GM11168 (cell line): Measurements from ENCODE around the gene PIK3C2G.

Experiments used
- in situ Hi-C: fragments of 300-500 bp; cut with MboI; formaldehyde crosslinking; loops from one replicate; pipeline ENCODE4 v1.12.0; 2022; ENCODE audit warnings: low sequenced_read_pairs; ENCODE audit not compliant: unreplicated experiment

PIK3C2G gene

DNA sequence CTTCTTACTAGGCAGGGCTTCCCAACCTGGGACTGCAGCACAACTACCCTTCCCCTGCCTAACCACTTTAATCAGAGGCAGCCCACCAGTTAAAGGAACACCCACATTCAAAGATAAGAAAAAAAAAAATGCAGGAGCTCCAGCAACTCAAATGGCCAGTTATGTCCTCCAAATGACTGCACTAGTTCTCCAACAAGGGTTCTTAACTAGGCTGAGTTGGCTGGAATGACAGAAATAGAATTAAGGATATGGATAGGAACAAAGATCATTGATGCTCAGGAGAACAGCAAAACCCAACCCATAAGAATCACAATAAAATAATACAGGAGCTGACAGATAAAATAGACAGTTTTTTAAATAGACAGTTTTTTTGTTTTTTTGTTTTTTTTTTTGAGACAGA lies 322.3 kb downstream of the PIK3C2G start:
- in situ Hi-C loops, result no loop called here

DNA sequence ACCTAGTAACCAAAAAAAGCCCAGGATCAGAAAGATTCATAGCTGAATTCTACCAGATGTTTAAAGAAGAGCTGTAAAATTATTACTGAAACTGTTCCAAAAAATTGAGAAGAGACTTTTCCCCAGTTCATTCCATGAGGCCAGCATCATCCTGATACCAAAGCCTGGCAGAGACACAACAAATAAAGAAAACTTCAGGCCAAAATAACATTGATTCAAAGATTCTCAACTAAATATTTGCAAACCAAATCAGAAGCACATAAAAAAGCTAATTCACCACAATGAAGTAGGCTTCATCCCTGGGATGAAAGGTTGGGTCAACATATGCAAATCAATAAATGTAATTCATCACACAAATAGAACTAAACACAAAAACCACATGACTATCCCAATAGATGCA lies 325.3 kb downstream of the PIK3C2G start:
- in situ Hi-C loops, result no loop called here

DNA sequence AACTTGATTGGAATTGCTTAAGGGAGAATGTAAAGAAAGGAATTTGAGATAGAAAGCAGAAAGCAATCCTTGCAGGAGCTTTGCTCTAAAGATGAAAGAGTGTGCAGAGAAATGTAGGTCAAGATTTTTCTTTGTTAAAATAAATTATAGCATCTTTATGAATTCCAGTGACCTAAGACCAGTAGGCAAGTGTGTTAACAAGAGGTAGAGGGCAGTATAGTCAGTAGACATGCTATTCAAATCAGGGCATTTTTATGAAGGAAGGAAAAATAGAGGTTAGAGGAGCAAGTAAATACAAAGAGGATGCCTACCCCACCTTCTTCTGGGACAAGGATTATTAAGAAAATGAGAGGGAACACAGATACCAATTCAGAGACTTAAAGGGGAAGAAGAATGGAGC lies 328.0 kb downstream of the PIK3C2G start:
- in situ Hi-C loops, result no loop called here

DNA sequence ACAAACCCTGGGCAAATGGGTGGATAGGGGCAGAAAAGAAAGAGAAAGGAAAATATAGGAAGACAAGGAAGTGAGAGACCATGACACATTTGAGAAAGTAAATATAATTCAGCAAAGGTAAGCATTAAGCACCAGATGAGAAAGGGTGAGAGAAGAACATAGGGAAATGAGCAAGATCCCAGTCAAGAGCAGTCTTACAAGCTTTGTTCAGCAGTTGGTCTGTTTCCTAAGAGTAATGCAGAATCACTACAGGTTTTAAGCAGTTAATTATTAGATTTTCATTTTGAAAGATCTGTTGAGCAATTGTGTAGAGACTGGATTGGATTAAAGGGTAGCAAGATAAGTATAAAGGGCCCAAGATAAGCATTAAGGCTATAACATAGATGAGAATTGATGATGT lies 330.2 kb downstream of the PIK3C2G start:
- in situ Hi-C loops, result no loop called here

DNA sequence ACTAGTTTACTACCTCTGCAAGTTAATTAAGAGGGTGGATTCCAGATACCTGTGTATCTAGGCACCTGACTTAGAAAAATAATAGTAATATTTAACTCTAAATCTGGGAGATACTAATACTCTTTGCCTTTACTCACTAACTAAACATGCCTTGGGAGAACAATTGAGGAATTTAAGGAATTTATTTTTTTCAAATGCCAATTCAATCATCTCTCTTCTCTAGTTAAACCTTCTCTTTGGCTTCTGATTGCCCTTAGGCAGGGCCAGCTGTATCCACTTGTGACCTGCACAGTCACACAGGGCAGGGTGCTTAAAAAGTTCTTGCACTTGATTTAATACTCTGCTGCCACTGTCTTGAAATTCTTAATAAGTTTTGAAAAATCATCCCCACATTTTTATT lies 334.1 kb downstream of the PIK3C2G start:
- in situ Hi-C loops, result no loop called here

DNA sequence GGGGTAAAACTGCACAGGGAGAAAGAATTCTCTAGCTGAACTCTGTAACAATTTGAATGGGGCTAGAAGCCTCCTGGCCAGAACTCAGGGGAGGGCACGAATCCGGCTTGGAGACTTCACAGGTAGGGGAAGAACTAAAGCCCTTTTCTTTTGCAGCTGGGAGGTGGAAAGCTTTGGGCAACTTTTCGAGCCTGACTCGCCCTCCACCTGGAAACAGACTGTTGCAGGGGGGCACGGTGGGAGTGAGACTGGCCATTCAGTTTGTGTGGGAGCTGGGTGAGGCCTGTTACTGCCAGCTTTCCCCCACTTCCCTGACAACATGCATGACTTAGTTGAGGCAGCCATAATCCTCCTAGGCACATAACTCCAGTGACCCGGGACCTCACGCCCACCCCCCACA lies 340.6 kb downstream of the PIK3C2G start:
- in situ Hi-C loops, result no loop called here

DNA sequence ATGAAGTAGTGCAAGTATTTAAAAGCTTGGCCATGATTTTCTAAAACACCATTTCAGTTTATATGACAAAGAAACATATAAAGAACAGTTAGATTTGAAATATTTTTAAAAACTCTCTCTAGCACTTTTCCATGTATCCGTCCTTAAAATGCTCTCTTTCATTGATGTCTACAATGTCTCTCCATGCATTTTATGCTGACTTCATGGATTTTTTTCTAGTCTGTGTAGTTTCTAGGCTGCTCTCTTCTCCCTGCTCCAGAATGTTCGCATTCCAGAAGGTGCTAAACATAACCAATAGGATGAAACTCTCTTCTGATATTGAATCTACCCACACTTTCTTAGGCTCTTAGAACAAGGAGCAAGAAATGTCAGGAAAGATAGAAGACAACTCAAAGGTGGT lies 351.7 kb downstream of the PIK3C2G start:
- in situ Hi-C loops, result no loop called here

DNA sequence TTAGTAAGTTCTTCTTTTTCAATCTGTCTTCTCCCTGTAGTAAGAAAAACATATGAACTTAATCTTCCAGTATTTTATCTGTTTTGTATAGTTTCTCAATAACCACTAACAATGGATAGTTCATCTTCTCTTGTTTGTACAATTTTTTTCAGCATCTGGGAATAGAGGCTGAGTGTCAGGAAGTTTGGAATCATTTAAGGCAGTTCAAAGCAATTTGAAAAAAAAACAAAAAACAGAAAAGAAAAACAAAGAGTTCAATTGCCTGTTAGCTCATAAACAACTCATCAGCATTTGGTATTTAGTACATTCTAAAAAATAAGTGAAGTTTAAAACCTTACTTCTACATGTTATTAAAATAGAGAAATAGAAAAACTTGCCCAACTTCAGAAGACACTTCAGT lies 359.7 kb downstream of the PIK3C2G start:
- in situ Hi-C loops, result no loop called here

DNA sequence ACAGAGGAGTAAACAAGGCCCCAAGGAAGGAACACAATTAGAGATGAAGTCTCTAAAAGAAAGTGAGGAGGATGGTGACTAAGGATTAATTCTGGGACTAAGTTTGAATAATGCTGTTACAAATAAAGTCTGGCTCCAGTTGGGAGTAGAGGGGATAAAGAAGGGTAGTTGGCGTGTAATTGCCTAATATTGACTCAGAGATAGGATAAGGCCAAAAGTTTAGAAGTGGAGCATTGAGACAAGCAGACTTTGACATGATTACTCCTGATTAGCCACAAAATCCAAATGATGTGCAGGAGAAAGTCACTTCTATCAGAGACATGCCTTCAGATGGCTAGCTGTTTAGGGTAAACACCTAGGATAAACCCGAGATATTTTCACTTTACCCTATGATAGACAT lies 368.1 kb downstream of the PIK3C2G start:
- in situ Hi-C loops, result no loop called here

DNA sequence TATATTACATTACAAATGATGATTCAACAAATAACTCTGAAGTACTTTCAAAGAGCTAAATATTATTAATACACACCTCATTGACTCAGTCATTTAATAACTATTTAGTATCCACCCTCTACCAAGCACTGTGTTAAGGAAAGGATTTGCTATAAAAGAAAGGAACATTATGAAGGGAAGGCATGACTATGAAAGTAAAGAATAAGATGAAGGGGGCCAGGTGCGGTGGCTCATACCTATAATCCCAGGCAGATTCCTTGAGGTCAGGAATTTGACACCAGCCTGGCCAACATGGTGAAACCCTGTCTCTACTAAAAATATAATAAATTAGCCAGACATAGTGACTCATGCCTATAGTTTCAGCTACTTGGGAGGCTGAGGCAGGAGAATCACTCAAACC lies 368.6 kb downstream of the PIK3C2G start:
- in situ Hi-C loops, result no loop called here

DNA sequence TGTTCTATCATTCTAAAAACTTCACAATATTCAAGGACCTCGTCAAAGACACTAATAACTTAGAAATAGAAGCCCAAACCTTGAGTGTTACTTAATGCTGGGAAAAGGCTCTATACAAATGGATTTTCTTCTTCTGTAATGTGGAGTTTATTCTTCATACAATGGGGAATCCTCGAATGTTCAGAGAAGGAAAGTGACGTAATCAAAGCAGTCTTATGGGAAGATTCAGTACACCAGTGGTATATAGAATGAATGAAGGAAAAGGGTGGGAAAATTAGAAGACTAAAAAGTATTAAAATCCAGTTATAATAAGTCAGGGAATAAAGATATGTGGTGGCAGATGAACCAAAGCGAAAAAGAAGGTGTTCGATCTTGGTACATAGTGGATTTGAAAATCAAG lies 370.0 kb downstream of the PIK3C2G start:
- in situ Hi-C loops, result no loop called here

DNA sequence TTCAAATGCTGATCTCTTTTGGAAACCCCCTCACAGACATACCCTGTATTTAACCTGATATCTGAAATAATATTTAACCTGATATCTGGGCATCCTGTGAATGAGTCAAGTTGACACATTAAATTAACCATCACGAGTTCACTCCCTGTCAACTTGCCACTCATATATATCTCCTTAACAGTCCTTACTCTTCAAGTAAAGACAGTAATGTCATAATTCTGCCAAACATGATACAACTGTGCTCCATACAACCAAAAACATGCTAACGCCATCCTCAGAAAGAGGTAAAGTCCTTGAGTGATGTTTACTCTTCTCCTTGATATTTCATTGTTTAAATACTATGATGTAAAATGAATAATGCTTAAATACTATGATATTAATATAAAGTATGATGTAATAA lies 371.5 kb downstream of the PIK3C2G start:
- in situ Hi-C loops, result no loop called here

DNA sequence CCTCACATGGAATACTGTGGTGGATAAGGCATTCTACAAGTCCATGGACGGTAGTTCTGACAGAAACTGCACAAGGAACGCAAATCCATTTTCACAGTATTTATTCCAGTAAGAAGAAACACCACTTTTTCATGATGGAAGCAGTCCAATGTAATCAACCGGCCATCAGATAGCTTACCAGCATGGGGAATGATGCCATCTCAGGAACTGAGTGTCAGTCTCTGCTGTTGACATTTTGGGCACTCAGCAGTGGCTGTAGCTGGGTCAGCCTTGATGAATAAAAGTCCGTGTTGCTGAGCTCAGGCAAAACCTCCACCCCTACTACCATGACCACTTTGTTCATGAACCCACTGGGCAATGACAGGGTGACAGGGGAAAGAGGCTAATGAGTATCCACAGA lies 373.1 kb downstream of the PIK3C2G start:
- in situ Hi-C loops, result no loop called here

DNA sequence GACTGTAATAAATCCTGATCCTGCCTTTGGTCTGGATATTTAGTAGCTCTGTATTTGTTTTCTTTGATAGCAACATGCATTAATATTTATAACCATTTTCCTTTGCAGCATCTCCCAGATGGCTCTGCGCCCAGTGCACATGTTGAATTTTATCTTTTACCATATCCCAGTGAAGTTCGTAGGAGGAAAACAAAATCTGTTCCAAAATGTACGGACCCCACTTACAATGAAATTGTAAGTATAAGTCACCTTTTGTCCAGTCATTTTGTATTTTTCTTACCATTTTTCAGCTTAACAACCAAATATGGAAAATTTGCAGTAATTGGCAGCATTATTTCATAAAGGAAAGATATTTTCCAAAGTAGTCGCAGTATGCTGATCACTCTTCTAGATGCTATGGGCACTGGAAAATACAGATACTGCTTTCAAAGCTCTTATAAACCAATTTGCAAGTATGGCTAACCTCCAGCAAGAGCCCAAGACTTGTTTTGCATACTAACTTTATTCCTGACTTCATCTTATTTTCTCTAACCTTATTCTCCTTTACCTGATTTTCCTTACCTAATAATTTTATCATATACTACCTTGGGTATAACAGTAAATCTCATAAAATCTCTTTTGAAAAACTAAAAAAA lies 379.1 kb downstream of the PIK3C2G start:
- in situ Hi-C loops, result no loop called here

DNA sequence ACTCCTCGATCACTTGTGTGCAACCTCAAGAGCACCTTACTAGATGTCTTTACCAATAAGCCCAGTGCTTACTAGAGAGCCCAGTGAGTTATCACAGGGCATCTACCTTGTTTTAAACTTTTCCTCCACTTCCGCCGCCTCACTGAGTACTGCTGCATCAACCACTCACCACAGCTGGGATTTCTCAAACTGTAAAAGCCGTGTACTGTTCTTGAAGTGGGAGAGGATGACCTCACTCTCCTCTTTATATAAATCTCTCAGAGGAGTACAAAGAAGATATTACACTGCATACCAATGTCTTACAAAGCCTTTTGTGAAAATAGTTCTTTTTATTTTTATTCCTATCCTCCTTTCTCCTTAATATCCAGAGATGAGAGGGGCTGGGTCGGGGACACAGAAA lies 382.4 kb downstream of the PIK3C2G start:
- in situ Hi-C loops, result no loop called here

DNA sequence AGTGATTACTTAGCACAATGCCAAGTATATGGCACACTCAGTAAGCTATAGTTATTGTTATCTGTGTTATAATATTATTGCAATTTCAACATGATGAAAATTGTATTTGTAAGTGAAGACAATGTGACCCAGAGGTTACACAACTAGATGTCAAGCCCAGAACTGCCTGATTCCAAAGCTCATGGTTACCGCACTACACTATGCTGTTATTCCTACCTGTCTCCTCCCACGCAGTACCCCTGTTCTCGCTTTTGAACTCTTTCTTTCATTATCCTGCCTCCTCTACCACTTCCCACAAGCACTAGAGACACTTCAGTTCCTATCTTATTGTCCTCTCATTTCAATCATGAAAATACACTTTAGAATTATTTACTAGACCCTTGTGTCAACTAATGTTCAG lies 383.2 kb downstream of the PIK3C2G start:
- in situ Hi-C loops, result no loop called here

DNA sequence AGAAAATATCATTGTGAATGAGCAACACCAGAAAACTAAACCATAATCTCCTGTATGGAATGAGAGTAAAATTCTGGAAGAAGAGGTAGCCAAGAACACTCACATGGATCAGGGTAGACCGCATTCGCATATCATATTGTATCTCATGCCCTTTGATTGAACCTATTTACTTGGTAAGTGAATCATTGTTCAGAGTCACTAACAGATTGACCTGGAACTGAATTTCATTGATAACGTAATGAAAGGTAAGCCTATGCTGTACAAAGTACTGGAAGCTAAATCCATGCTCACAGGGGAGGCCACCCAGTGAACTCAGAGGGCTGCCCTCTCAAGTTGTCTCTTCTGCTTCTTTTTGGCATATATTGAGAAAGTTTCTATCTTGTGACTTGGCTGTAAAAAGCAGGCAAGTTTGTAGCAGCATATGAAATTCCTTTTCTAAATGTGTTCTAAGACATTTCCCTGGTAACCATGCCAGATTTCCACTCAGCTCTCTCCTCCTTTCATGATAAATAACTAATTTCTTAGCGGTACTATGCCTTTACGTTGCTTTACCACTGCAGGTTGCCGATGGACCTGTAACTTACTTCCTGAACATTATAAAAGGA lies 385.1 kb downstream of the PIK3C2G start:
- in situ Hi-C loops, result no loop called here

DNA sequence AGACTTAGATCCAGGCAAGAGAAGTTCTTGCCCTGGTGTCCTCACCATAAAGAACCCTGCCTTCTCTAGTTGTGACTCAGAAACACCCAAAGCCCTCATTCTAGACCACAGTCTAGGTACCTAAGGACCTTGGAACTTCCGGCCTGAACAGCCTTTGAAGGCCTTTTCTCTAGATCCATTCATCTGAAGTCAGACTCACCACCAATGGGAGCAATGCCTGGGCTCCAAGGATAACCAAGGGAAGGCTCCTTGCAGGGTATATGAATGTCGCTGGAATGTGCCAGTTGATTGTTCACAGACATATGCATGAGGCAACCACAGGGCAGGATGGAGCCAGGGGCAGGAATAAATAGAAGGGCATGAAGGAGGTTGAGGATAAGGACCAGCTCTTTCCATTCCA lies 390.2 kb downstream of the PIK3C2G start:
- in situ Hi-C loops, result no loop called here

DNA sequence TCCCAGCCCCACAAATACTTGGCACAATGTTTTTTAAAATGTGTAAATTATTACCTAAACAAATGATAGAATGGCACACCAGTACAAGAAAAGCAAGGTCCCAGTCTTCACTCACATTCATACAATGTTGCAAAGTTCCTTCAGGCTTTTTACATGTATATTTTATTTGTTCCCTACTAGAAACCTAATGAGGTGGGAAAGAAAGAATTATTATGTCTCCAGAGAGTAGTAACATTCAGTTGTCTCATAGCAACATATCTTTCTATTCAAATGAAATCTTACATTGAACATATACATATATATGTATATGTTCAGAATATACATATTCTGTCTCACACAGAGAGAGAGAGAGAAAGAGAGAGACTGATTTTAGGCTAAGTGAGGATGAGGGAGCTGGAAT lies 391.3 kb downstream of the PIK3C2G start:
- in situ Hi-C loops, result no loop called here

DNA sequence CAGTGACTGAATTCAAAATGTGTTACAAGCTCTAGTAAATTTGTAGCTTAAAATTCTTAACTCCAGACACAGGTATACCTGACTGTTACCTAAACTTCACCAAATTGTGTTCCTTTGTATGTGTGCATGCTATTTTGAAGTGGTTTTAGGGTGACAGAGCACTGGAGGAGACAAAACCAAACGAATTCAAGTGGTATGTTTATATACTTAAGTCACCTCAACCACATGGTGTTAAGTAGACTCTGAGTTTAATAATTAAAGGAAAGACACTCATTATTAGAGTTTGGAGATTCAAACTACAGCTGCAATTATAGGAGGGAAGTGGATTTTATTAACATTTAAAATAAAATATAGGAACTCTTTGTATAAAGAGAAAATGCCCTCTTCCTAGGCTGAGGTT lies 392.1 kb downstream of the PIK3C2G start:
- in situ Hi-C loops, result no loop called here

DNA sequence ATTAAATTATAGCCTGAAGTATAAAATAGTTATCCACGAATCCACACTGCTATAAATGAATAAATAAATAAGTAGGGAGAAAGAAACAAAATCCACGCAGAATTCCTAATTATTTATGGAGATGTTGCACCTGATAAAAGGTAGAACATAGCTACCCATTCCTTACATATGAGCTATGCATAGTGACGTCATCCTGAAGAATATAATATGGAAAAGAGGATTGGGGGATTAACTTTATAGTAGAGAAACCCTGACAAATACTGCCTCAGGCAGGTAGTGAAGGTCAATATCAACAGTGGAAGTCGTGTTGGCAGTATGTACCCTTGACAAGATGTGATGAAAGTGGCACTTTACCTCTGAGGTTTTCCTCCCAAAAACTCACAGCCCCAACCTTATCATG lies 394.0 kb downstream of the PIK3C2G start:
- in situ Hi-C loops, result no loop called here

DNA sequence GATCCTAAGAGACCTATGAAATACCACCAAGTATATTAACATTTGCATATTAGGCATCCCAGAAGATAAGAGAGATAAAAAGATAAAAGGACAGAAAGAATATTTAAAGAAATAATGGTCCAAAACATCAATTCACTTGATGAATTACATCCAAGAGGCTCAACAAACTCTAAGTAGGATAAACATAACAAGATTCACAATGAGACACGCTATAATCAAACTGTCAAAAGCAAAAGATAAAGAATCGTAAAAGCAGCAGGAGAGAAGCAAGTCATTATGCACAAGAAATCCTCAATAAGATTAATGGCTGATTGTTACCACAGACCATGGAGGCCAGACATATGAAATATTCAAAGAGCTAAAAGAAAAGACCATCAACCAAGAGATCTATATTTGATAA lies 396.9 kb downstream of the PIK3C2G start:
- in situ Hi-C loops, result no loop called here

DNA sequence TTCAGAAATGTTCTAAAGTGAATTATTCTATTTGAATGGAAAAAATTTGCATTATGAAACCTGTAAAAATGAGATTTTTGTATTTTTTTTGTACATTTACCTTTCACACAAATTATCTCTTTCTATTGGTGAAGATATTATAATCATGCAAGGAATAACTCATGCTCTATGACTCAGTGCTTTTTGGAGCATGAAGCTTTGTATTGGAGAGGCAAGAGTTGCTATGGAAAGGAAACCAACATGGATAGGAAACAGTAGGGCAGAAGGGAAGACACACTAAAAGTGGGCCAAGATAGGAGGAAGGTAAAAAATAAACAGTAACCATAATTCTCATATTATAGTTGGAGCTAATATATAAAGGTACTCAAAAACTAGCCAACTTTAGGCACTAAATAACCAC lies 397.5 kb downstream of the PIK3C2G start:
- in situ Hi-C loops, result no loop called here
